Peyer's patch (tissue), 4 donors: Measurements from ENCODE around the gene TPP1.

Experiments used
- POLR2A ChIP-seq, 2 donors: fragments of 450-650 bp; IDR thresholded peaks; one replicate each; pipeline ENCODE4 v1.5.1; 2017; ENCODE audit warnings: antibody characterized with exemption in 2 of 2, mild to moderate bottlenecking in 2 of 2, moderate library complexity in 2 of 2
- TF ChIP-seq, protein P1 (sequence below), 6 experiments: fragments of 450-650 bp in 4 of 6; fragments of 200-600 bp in 2 of 6; sonication (generic) in 1 of 6; IDR thresholded peaks; one replicate each; pipeline ENCODE4 v1.5.1; 2017 to 2019; ENCODE audit warnings: antibody characterized with exemption in 6 of 6, mild to moderate bottlenecking in 3 of 6, moderate library complexity in 1 of 6

DNA sequence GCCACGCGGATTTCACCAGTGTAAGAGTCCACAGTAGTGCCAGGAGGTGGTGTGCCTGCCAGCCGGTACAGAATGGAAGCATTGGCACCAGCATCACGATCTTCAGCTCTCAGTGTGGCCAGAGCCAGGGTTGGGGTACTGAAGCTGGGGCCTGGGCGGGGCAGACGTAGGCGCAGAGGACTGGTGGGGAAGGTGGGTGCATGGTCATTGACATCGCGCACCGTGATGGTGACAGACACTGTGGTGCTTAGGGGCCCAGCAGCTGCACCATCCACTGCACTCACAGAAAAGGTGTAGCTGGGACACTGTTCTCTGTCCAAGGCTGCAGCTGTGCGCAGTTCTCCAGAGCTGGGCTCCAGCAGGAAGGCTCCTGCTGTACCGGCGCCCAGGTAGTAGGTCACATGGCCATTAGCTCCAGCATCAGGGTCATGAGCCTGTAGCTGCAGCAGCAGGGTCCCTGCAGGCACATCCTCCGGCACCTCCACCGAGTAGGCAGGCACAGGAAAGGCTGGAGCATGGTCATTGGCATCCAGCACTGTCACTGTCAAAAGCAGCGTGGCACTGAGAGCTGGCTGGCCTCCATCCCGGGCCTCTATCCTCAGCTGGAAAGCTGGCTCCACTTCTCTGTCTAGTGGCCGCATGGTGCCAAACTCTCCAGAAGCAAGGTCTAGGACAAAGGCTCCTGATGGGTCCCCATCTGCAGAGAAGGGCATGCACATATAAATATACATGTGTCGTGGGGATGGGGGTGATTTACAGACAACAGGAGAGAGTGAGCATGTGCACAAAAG lies 7.9 kb upstream of the TPP1 start:
- TF ChIP-seq POLR2A (IDR thresholded peaks at IDR 0.05), result no peak
- TF ChIP-seq, protein P1, sequence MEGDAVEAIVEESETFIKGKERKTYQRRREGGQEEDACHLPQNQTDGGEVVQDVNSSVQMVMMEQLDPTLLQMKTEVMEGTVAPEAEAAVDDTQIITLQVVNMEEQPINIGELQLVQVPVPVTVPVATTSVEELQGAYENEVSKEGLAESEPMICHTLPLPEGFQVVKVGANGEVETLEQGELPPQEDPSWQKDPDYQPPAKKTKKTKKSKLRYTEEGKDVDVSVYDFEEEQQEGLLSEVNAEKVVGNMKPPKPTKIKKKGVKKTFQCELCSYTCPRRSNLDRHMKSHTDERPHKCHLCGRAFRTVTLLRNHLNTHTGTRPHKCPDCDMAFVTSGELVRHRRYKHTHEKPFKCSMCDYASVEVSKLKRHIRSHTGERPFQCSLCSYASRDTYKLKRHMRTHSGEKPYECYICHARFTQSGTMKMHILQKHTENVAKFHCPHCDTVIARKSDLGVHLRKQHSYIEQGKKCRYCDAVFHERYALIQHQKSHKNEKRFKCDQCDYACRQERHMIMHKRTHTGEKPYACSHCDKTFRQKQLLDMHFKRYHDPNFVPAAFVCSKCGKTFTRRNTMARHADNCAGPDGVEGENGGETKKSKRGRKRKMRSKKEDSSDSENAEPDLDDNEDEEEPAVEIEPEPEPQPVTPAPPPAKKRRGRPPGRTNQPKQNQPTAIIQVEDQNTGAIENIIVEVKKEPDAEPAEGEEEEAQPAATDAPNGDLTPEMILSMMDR (IDR thresholded peaks at IDR 0.05), result no peak
